Measurements from ENCODE around the gene MRPL9. TPM values are rescaled to one million over a fixed set of nuclear protein-coding genes. Genes with fewer than 3 reads are reported as not detected.

The MRPL9 gene
- total and polyA plus RNA-seq, 4 experiments from 2014 or later, result 75.5 to 160 (median 108) TPM

- ChIA-PET CTCF (ENCODE audit: partially characterized antibody) (no interaction called here), POLR2A (ENCODE audit: partially characterized antibody) (no interaction called here)
- Histone ChIP-seq H3K27ac (ENCODE audit: low read depth, low read length) (no peak overlapping the region), H3K36me3 (ENCODE audit: insufficient read depth, low read length) (no peaks in the 10 kb centered on the region), H3K27me3 (ENCODE audit: insufficient read depth, low read length) (peaks cover 22% of the 10 kb centered on the region), H3K4me3 (ENCODE audit: low read length in 2 of 2) (no peak overlapping the region), H3K4me1 (ENCODE audit: insufficient read depth, low read length) (peaks cover 7% of the 10 kb centered on the region), H3K9me3 (ENCODE audit: control insufficient read depth in 1 of 2, low read length in 2 of 2) (no peaks in the 10 kb centered on the region)
- peaks cover 7 to 21% (median 9%) of the 10 kb centered on the region in 4 donors for H3K4me1 Mint-ChIP-seq
- no peak for DNase-seq
- H3K27ac Mint-ChIP-seq, result no peak overlapping the region
- intact Hi-C loops (cut with micrococcal nuclease), result no loop called here
- peaks cover 38 to 46% of the 10 kb centered on the region in 2 donors for H3K27me3 Mint-ChIP-seq
- H3K9me3 Mint-ChIP-seq, result no peaks in the 10 kb centered on the region
- H3K36me3 Mint-ChIP-seq, result no peaks in the 10 kb centered on the region
- no peak overlapping the region for H3K4me3 Mint-ChIP-seq
Observed at GRCh38 chr1:151713874-151714273, 49.4 kb downstream of the MRPL9 start.

GRCh38 chr1:151713044-151713443, 50.3 kb downstream of the MRPL9 start:
- Histone ChIP-seq H3K4me1 (ENCODE audit: insufficient read depth, low read length) (peaks cover 7% of the 10 kb centered on the region), H3K27ac (ENCODE audit: low read depth, low read length) (no peak overlapping the region), H3K9me3 (ENCODE audit: control insufficient read depth in 1 of 2, low read length in 2 of 2) (no peaks in the 10 kb centered on the region), H3K27me3 (ENCODE audit: insufficient read depth, low read length) (peaks cover 22% of the 10 kb centered on the region), H3K36me3 (ENCODE audit: insufficient read depth, low read length) (no peaks in the 10 kb centered on the region), H3K4me3 (ENCODE audit: low read length in 2 of 2) (no peak overlapping the region)
- POLR2A ChIA-PET (ENCODE audit: partially characterized antibody), result no interaction called here
- intact Hi-C loops (cut with micrococcal nuclease), result no loop called here
- Mint-ChIP-seq H3K27me3 (peaks cover 33 to 40% of the 10 kb centered on the region in 2 donors), H3K27ac (no peak overlapping the region), H3K4me1 (peaks cover 7 to 20% (median 9%) of the 10 kb centered on the region in 4 donors), H3K36me3 (no peaks in the 10 kb centered on the region), H3K9me3 (no peaks in the 10 kb centered on the region), H3K4me3 (no peak overlapping the region)
- CTCF ChIA-PET (ENCODE audit: partially characterized antibody), result no interaction called here
- no peak for DNase-seq

GRCh38 chr1:151711951-151712350, 51.3 kb downstream of the MRPL9 start:
- peaks cover 23 to 32% of the 10 kb centered on the region in 2 donors for H3K27me3 Mint-ChIP-seq
- H3K4me1 Mint-ChIP-seq, result peaks cover 3 to 9% (median 3%) of the 10 kb centered on the region in 4 donors
- Histone ChIP-seq H3K4me1 (ENCODE audit: insufficient read depth, low read length) (peaks cover 4% of the 10 kb centered on the region), H3K4me3 (ENCODE audit: low read length in 2 of 2) (no peak overlapping the region), H3K36me3 (ENCODE audit: insufficient read depth, low read length) (no peaks in the 10 kb centered on the region), H3K27ac (ENCODE audit: low read depth, low read length) (no peak overlapping the region), H3K27me3 (ENCODE audit: insufficient read depth, low read length) (peaks cover 12% of the 10 kb centered on the region), H3K9me3 (ENCODE audit: control insufficient read depth in 1 of 2, low read length in 2 of 2) (no peaks in the 10 kb centered on the region)
- intact Hi-C loops (cut with micrococcal nuclease), result no loop called here
- H3K36me3 Mint-ChIP-seq, result no peaks in the 10 kb centered on the region
- ChIA-PET CTCF (ENCODE audit: partially characterized antibody) (no interaction called here), POLR2A (ENCODE audit: partially characterized antibody) (no interaction called here)
- no peak overlapping the region for H3K4me3 Mint-ChIP-seq
- H3K9me3 Mint-ChIP-seq, result no peaks in the 10 kb centered on the region
- no peak overlapping the region for H3K27ac Mint-ChIP-seq
- no peak for DNase-seq

- H3K27me3 Mint-ChIP-seq, result peaks cover 20 to 28% of the 10 kb centered on the region in 2 donors
- H3K27me3 ChIP-seq (ENCODE audit: insufficient read depth, low read length), result peaks cover 7% of the 10 kb centered on the region
- peaks cover 0 to 5% (median 1%) of the 10 kb centered on the region in 4 donors for H3K4me1 Mint-ChIP-seq
- no peaks in the 10 kb centered on the region for H3K36me3 ChIP-seq (ENCODE audit: insufficient read depth, low read length)
- H3K9me3 ChIP-seq (ENCODE audit: control insufficient read depth in 1 of 2, low read length in 2 of 2), result no peaks in the 10 kb centered on the region
- ChIA-PET POLR2A (ENCODE audit: partially characterized antibody) (no interaction called here), CTCF (ENCODE audit: partially characterized antibody) (no interaction called here)
- no peaks in the 10 kb centered on the region for H3K9me3 Mint-ChIP-seq
- intact Hi-C loops (cut with micrococcal nuclease), result no loop called here
- no peak overlapping the region for H3K27ac Mint-ChIP-seq
- H3K4me3 ChIP-seq (ENCODE audit: low read length in 2 of 2), result no peak overlapping the region
- H3K36me3 Mint-ChIP-seq, result no peaks in the 10 kb centered on the region
- no peak overlapping the region for H3K27ac ChIP-seq (ENCODE audit: low read depth, low read length)
- no peak overlapping the region for H3K4me3 Mint-ChIP-seq
- H3K4me1 ChIP-seq (ENCODE audit: insufficient read depth, low read length), result no peaks in the 10 kb centered on the region
- no peak for DNase-seq
Observed at GRCh38 chr1:151711044-151711800, 52.1 kb downstream of the MRPL9 start.

GRCh38 chr1:151710187-151710840, 53.0 kb downstream of the MRPL9 start:
- Mint-ChIP-seq H3K4me3 (no peak overlapping the region), H3K36me3 (no peaks in the 10 kb centered on the region), H3K9me3 (no peaks in the 10 kb centered on the region), H3K4me1 (peaks cover 0 to 7% (median 3%) of the 10 kb centered on the region in 4 donors), H3K27ac (no peak overlapping the region), H3K27me3 (peaks cover 13 to 19% of the 10 kb centered on the region in 2 donors)
- H3K27ac ChIP-seq (ENCODE audit: low read depth, low read length), result no peak overlapping the region
- CTCF ChIA-PET (ENCODE audit: partially characterized antibody), result no interaction called here
- intact Hi-C loops (cut with micrococcal nuclease), result no loop called here
- peak in 4 of 5 donors; percentile 14 to 55 (median 28) for DNase-seq
- no peaks in the 10 kb centered on the region for H3K4me1 ChIP-seq (ENCODE audit: insufficient read depth, low read length)
- H3K36me3 ChIP-seq (ENCODE audit: insufficient read depth, low read length), result no peaks in the 10 kb centered on the region
- POLR2A ChIA-PET (ENCODE audit: partially characterized antibody), result no interaction called here
- no peaks in the 10 kb centered on the region for H3K9me3 ChIP-seq (ENCODE audit: control insufficient read depth in 1 of 2, low read length in 2 of 2)
- no peak overlapping the region for H3K4me3 ChIP-seq (ENCODE audit: low read length in 2 of 2)
- H3K27me3 ChIP-seq (ENCODE audit: insufficient read depth, low read length), result no peaks in the 10 kb centered on the region

Other genes starting within 250 kb of the MRPL9 start
- 1 to 10 TPM; 3.5 to 4.4 TPM for gene TUFT1, start 223.2 kb downstream of the MRPL9 start, total RNA-seq
- gene TUFT1, start 223.2 kb downstream of the MRPL9 start, polyA plus RNA-seq, result 1 to 10 TPM; 5.0 to 5.3 TPM
- gene SNX27, start 151.4 kb downstream of the MRPL9 start, total RNA-seq, result 10 to 100 TPM; 40.0 to 44.3 TPM
- gene SNX27, start 151.4 kb downstream of the MRPL9 start, polyA plus RNA-seq, result 10 to 100 TPM in 1 of 2 donors, 1 to 10 TPM in 1; 7.5 to 14.2 TPM
- gene CELF3, start 46.7 kb downstream of the MRPL9 start, total RNA-seq, result not detected
- gene CELF3, start 46.7 kb downstream of the MRPL9 start, polyA plus RNA-seq, result not detected
- not detected for gene RIIAD1, start 42.0 kb downstream of the MRPL9 start, total RNA-seq
- not detected for gene RIIAD1, start 42.0 kb downstream of the MRPL9 start, polyA plus RNA-seq
- 10 to 100 TPM; 29.1 to 29.3 TPM for gene TDRKH, start 27.0 kb upstream of the MRPL9 start, total RNA-seq
- 10 to 100 TPM; 16.6 to 18.8 TPM for gene TDRKH, start 27.0 kb upstream of the MRPL9 start, polyA plus RNA-seq
- under 1 TPM; 0.36 to 0.52 TPM for gene LINGO4, start 41.9 kb upstream of the MRPL9 start, total RNA-seq
- under 1 TPM in 1 of 2 donors, not detected in 1; 0.20 TPM for gene LINGO4, start 41.9 kb upstream of the MRPL9 start, polyA plus RNA-seq
- 10 to 100 TPM in 1 of 2 experiments, 1 to 10 TPM in 1; 10.0 to 11.2 TPM for gene RORC, start 68.3 kb upstream of the MRPL9 start, total RNA-seq
- 10 to 100 TPM; 14.8 to 43.1 TPM for gene RORC, start 68.3 kb upstream of the MRPL9 start, polyA plus RNA-seq
- 1 to 10 TPM; 1.0 to 1.7 TPM for gene C2CD4D, start 76.3 kb upstream of the MRPL9 start, total RNA-seq
- gene C2CD4D, start 76.3 kb upstream of the MRPL9 start, polyA plus RNA-seq, result 1 to 10 TPM; 1.3 to 3.4 TPM
- gene THEM5, start 90.2 kb upstream of the MRPL9 start, total RNA-seq, result not detected
- gene THEM5, start 90.2 kb upstream of the MRPL9 start, polyA plus RNA-seq, result under 1 TPM in 1 of 2 donors, not detected in 1; 0.40 TPM
- 100 to 1,000 TPM; 105 to 106 TPM for gene THEM4, start 146.0 kb upstream of the MRPL9 start, total RNA-seq
- gene THEM4, start 146.0 kb upstream of the MRPL9 start, polyA plus RNA-seq, result 100 to 1,000 TPM; 113 to 122 TPM
- 100 to 1,000 TPM; 218 to 231 TPM for gene S100A10, start 230.4 kb upstream of the MRPL9 start, total RNA-seq
- gene S100A10, start 230.4 kb upstream of the MRPL9 start, polyA plus RNA-seq, result 1,000 to 10,000 TPM in 1 of 2 donors, 100 to 1,000 TPM in 1; 855 to 1,427 TPM